GM11168 (cell line): ENCODE measurements around the gene CD96.
"Not testable (repeated sequence)": the region's sequence is repeated elsewhere in the genome, so short reads cannot be mapped to it uniquely, and the experiment has no call there.

Experiments used
- in situ Hi-C: fragments of 300-500 bp; cut with MboI; formaldehyde crosslinking; loops from one replicate; pipeline ENCODE4 v1.12.0; 2022; ENCODE audit warnings: low sequenced_read_pairs; ENCODE audit not compliant: unreplicated experiment

Gene CD96

DNA sequence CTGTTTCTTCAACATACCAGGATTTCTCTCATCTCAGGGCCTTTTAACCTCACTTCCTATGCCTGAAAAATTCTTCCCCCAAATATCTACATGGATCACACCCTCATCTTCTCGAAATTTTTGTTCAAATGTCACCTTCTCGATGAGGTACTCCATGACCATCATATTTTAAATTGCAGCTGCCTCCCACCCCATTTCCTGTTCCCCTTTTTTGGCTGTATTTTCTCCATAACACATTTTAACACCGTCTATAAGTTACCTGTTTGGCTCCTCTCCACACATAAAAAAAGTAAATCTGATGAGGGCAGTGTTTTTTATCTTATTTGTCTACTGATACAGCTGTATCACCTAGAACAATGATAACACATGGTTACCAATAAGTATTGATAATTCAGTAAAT lies 73.9 kb downstream of the CD96 start:
- in situ Hi-C loops = no loop called here

DNA sequence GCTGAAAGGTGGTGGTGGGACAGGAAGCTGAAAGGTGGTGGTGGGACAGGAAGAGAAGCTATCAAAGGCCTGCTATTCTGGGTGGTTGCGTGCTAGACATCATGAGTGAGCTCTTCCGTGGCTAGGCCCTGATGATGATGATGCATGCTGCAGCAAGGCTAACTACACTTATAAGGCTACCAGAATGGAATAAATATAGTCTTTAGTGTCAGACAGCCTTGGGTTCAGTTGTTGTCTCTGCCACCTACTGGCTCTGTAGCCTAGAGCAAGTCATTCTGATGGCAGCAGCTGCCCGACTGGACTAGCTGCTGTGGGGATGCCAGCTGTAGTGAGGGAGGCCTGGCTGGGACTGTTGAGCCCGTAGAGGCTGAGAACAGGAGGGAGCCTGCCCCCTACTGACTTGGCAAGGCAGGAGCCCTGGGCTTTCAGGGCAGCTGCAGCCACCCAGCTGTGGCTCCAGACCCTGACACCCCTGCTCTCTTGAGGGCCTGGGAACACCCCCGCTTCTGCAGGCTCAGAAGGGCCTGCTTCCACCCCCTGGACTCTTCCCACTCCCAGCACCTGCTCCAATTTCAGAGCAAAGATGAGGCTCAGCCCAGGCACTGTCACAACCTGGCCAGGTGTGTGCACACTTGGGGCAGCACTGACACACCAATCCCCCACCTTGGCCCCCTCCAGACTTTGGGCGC lies 74.6 kb downstream of the CD96 start:
- in situ Hi-C loops = no loop called here

GRCh38 chr3:111617406-111617805 lies 75.4 kb downstream of the CD96 start:
- in situ Hi-C loops = no loop called here

DNA sequence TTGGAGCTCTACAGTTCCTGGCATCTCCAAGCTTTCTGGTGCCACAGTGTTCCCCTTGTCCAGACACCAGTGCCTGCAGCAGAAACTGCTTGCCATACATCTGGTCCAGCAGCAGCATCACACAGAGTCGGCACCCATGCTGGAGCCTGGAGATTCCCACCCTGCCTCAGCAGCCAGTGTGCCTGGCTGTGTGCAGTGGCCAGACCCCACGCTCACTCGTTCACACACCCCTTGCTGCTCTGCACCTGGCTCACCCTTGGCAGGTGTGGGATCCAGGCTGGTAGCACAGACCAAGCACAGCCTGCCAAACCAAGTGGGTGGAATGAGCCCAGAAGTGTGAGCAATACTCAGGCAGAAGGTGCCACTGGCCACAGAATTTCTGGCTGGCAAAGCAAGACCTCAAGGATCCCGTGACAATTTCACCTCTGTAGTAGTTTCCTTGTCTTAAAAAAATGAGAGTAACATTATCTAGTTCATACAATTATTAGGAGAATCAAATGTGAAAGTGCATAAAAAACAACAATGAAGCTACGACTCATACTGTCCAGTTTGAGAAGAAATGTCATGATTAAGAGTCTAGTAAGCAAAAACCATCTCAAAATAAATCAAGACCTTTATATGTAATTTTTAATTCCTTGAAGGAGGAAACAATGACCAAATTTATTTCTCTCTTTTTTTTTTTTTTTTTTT lies 76.1 kb downstream of the CD96 start:
- in situ Hi-C loops = no loop called here

DNA sequence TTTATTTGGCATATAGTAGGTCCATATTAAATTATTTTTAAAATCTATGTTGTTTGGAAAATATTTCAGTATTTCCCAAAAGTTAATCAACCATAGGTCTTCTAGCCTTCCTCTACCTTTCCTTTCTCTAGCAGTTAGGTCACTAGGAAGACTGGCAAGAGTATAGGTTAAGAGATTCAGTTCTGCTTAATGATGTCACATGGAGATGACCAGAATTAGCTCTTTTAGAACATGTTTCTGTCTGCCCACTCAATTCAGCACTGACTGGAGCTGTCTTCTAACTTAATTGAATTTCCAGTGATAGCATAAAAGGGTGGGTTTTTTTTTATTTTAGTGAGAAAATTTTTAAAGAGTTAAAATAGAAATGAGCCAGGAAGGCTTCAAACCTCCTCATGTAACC lies 76.9 kb downstream of the CD96 start:
- in situ Hi-C loops = no loop called here

GRCh38 chr3:111619833-111620232 lies 77.8 kb downstream of the CD96 start:
- in situ Hi-C loops = no loop called here

- in situ Hi-C loops = no loop called here
Observed at GRCh38 chr3:111621535-111621934, 79.5 kb downstream of the CD96 start.

- in situ Hi-C loops = no loop called here
Observed at GRCh38 chr3:111627092-111627491, 85.1 kb downstream of the CD96 start.

DNA sequence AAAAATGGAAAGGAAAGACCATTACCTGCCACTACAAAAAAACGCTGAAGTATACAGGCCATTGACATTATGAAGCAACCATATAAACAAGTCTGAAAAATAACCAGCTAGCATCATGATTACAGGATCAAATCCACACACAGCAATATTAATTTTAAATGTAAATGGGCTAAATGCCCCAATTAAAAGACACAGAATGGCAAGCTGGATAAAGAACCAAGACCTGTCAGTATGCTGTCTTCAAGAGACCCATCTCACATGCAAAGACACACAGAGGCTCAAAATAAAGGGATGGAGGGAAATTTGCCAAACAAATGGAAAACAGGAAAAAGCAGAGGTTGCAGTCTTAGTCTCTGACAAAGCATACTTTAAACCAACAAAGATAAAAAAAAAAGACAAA lies 87.0 kb downstream of the CD96 start:
- in situ Hi-C loops = not testable (repeated sequence)

DNA sequence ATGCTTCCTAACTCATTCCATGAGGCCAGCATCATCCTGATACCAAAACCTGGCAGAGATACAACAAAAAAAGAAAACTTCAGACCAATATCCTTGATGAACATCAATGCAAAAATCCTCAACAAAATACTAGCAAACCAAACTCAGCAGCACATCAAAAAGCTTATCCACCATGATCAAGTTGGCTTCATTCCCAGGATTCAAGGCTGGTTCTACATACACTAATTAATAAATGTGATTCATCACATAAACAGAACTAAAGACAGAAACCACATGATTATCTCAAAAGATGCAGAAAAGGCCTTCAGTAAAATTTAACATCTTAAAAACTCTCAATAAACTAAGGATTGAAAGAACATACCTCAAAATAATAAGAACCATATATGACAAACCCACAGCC lies 88.6 kb downstream of the CD96 start:
- in situ Hi-C loops = not testable (repeated sequence)

GRCh38 chr3:111635403-111635802 lies 93.4 kb downstream of the CD96 start:
- in situ Hi-C loops = no loop called here

DNA sequence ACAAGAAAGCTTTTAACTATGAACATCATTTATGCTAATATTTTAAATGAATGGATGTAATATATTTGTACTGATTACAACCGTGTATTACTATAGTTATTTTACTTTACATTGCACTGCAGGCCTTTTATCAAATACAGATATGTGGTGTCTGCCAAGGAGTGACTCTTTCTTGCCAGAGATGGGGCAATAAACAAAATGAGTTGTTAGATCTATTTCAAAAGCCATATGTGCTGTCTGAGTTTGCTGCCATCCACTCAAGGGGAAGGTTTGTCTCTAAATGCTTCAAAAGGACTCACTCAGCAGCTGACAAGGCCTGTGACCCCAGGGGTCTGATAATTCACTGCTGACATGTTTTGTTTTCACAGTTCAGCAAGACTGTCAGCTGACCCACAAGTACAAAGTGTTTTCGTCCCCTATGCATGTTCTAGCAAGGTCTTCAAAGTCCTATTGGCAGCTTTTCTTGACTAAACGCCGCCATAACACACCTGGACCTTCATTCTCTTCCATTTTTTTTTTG lies 94.4 kb downstream of the CD96 start:
- in situ Hi-C loops = no loop called here

DNA sequence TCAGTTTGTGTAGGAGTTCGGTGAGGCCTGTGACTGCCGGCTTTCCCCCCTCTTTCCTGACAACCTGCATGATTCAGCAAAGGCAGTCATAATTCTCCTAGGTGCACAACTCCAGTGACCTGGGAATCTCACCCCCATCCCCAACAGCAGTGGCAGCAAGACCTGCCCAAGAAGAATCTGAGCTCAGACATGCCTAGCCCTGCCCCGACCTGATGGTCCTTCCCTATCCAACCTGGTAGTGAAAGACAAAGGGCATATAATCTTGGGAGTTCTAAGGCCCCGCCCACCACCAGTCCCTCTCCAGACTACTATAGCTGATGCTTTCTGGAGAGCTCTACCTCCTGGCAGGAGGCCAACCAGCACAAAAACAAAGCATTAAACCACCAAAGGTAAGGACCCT lies 97.3 kb downstream of the CD96 start:
- in situ Hi-C loops = no loop called here

- in situ Hi-C loops = no loop called here
Observed at GRCh38 chr3:111648991-111649579, 107.1 kb downstream of the CD96 start.

DNA sequence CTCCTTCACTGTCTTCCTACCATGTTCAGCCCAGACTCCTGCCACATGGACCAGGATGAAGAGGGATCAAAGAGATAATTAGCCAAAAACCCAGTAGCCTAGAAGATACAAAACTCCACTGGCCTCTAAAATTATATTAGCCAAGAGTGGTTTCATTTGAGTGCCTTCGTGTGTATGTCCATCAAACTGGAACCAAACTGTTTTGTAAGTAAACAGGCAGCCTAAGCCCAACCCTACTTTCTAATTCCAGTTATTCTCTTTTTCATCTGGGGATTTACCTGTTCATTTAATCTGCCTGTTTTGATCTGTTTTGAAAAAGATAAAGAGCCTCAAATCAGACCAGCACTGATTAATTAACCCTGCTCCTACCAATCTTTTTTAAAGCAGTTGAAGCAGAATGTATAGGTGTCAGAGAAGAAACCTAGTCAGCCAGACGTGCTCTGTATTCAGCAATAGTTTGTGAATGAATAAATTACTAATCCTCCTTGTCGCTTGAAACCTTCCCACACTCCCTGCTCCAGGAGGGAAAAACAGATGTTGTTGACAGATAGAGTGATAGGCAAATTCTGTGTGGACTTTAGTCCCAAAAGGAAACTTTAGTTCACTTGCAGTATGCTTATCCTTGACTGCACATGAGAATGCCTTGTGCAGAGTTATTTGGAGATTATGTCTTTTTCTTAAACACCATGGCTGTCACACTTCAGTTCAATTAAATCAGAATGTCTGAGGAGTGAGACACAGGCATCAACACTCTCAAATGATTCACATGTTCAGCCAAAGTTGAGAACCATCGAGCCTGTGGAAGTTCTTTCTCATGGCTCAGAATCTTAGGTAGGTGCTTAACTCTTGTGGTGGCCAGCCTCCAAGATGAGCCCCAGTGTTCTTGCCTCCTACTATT lies 108.6 kb downstream of the CD96 start:
- in situ Hi-C loops = no loop called here

- in situ Hi-C loops = no loop called here
Observed at GRCh38 chr3:111652492-111653180, 110.6 kb downstream of the CD96 start.

- in situ Hi-C loops = no loop called here
Observed at GRCh38 chr3:111653766-111654165, 111.8 kb downstream of the CD96 start.

DNA sequence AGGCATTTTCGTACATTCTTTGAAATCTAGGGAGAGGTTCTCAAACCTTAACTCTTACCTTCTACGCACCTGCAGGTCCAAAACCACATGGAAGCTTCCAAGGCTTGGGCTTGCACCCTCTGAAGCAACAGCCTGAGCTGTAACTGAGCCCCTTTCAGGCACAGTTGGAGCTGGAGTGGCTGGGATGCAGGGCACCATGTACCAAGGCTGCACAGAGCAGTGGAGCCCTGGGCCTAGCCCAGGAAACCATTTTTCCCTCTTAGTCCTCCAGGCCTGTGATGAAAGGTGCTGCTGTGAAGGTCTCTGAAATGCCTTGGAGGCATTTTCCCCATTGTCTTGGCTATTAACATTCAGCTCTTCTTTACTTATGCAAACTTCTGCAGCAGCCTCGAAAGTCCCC lies 120.0 kb downstream of the CD96 start:
- in situ Hi-C loops = no loop called here

GRCh38 chr3:111662907-111663306 lies 120.9 kb downstream of the CD96 start:
- in situ Hi-C loops = no loop called here
